H1 (cell line): ENCODE results near the gene SLC6A7. TPM values are rescaled to one million over a fixed set of nuclear protein-coding genes. Genes with fewer than 3 reads are reported as not detected.

Experiments used
- CTCF ChIA-PET: fragments of 300-600 bp; sonication (Branson Sonifier 250); formaldehyde crosslinking; loops from one replicate; lab custom pipeline; 2021; ENCODE audit not compliant: partially characterized antibody; lab: Charles Lee
- POLR2A ChIA-PET: fragments of 300-600 bp; sonication (Branson Sonifier 250); formaldehyde crosslinking; loops from one replicate; lab custom pipeline; 2021; ENCODE audit warnings: inconsistent platforms; ENCODE audit not compliant: partially characterized antibody; lab: Charles Lee
- DNase-seq, 2 experiments: peaks; one replicate each; pipeline versions ENCODE4 v3.0.0 to v3.0.0-alpha.2; 2010 to 2022; ENCODE audit warnings: low spot score in 2 of 2, low read depth in 1 of 2, mixed read lengths in 1 of 2
- FAIRE-seq: peaks from 2 replicates; lab custom pipeline; 2011; peaks lifted over from hg19 to GRCh38; lab: Jason Lieb, UNC
- H2AFZ ChIP-seq: 2 replicates; pipeline ENCODE4 v1.8.1; 2012; ENCODE audit warnings: low read length, inconsistent platforms
- H2AK5ac ChIP-seq: 2 replicates; pipeline ENCODE4 v1.6.1; 2013; ENCODE audit warnings: low read depth, low read length
- H2BK120ac ChIP-seq: replicated peaks from 2 replicates; pipeline ENCODE3; 2013; ENCODE audit warnings: low read depth, low read length, inconsistent platforms
- H2BK12ac ChIP-seq: 2 replicates; pipeline ENCODE4 v1.6.1; 2013; ENCODE audit warnings: low read depth, low read length
- H2BK15ac ChIP-seq: 2 replicates; pipeline ENCODE4 v1.6.1; 2013; ENCODE audit warnings: low read length
- H2BK20ac ChIP-seq: 2 replicates; pipeline ENCODE4 v1.6.1; 2013; ENCODE audit warnings: low read length
- H2BK5ac ChIP-seq: 2 replicates; pipeline ENCODE4 v1.6.1; 2013; ENCODE audit warnings: low read depth, low read length
- H3K14ac ChIP-seq: 2 replicates; pipeline ENCODE4 v1.6.1; 2013; ENCODE audit warnings: inconsistent platforms; ENCODE audit not compliant: insufficient read length
- H3K18ac ChIP-seq: 2 replicates; pipeline ENCODE4 v1.6.1; 2013; ENCODE audit warnings: low read length; ENCODE audit errors: extremely low read depth
- H3K23ac ChIP-seq: 2 replicates; pipeline ENCODE4 v1.6.1; 2013; ENCODE audit warnings: inconsistent platforms; ENCODE audit not compliant: insufficient read length
- H3K23me2 ChIP-seq: 2 replicates; pipeline ENCODE4 v1.6.1; 2013; ENCODE audit warnings: low read depth, low read length
- H3K27ac ChIP-seq: 2 replicates; pipeline ENCODE4 v1.6.1; 2011; ENCODE audit warnings: low read depth, low read length, inconsistent platforms
- H3K27me3 ChIP-seq, 4 experiments: replicated peaks in 1 of 4; 1 replicate in 1 of 4; 2 replicates in 3 of 4; pipeline versions ENCODE4 v1.6.1 to v1.8.1; 2011 to 2013; ENCODE audit warnings: low read length in 3 of 4, mild to moderate bottlenecking in 3 of 4, inconsistent platforms in 2 of 4, mixed read lengths in 2 of 4, moderate library complexity in 1 of 4; ENCODE audit not compliant: control insufficient read depth in 3 of 4, insufficient read depth in 3 of 4; ENCODE audit errors: extremely low read depth in 1 of 4
- H3K36me3 ChIP-seq, 4 experiments: 2 replicates each; pipeline versions ENCODE4 v1.6.1 to v1.8.1; 2011 to 2013; ENCODE audit warnings: mild to moderate bottlenecking in 4 of 4, low read length in 3 of 4, moderate library complexity in 2 of 4, control low read depth in 1 of 4, inconsistent platforms in 1 of 4; ENCODE audit not compliant: insufficient read depth in 4 of 4, control insufficient read depth in 2 of 4
- H3K4ac ChIP-seq: replicated peaks from 2 replicates; pipeline ENCODE3; 2013; ENCODE audit warnings: low read length, low read depth, mixed read lengths, inconsistent platforms; ENCODE audit not compliant: insufficient read length
- H3K4me1 ChIP-seq, 4 experiments: replicated peaks in 1 of 4; 1 replicate in 1 of 4; 2 replicates in 3 of 4; pipeline versions ENCODE4 v1.6.1 to v1.8.1; 2011 to 2013; ENCODE audit warnings: low read length in 3 of 4, inconsistent platforms in 2 of 4, mixed read lengths in 1 of 4; ENCODE audit not compliant: insufficient read depth in 4 of 4, control insufficient read depth in 3 of 4
- H3K4me2 ChIP-seq, 2 experiments: 2 replicates each; pipeline versions ENCODE4 v1.6.1 to v1.8.1; 2011 to 2013; ENCODE audit warnings: low read depth in 2 of 2, low read length in 2 of 2, control low read depth in 1 of 2, inconsistent platforms in 1 of 2, mild to moderate bottlenecking in 1 of 2; ENCODE audit not compliant: insufficient read depth in 1 of 2
- H3K4me3 ChIP-seq, 4 experiments: fragments of 200-600, 300-600 bp in 1 of 4; sonication (generic), shearing (Covaris generic), sonication (Bioruptor Twin) in 1 of 4; 2 replicates each; pipeline versions ENCODE4 v1.5.1 to v1.8.1; 2011 to 2016; ENCODE audit warnings: low read length in 4 of 4, low read depth in 3 of 4, control low read depth in 2 of 4, inconsistent platforms in 2 of 4, mild to moderate bottlenecking in 2 of 4, mixed read lengths in 1 of 4, moderate library complexity in 1 of 4; ENCODE audit not compliant: insufficient read depth in 2 of 4; ENCODE audit errors: extremely low read depth in 1 of 4
- H3K56ac ChIP-seq: replicated peaks from 2 replicates; pipeline ENCODE3; 2013; ENCODE audit warnings: low read depth, mild to moderate bottlenecking, mixed read lengths, low read length, inconsistent platforms; ENCODE audit not compliant: insufficient read length
- H3K79me1 ChIP-seq: 2 replicates; pipeline ENCODE4 v1.6.1; 2013; ENCODE audit warnings: low read depth, low read length, control low read depth
- H3K79me2 ChIP-seq, 2 experiments: 2 replicates each; pipeline versions ENCODE4 v1.6.1 to v1.8.1; 2012 to 2013; ENCODE audit warnings: low read length in 2 of 2, mild to moderate bottlenecking in 2 of 2, inconsistent platforms in 1 of 2; ENCODE audit not compliant: insufficient read depth in 2 of 2, control insufficient read depth in 1 of 2
- H3K9ac ChIP-seq, 4 experiments: replicated peaks in 1 of 4; 1 replicate in 1 of 4; 2 replicates in 3 of 4; pipeline versions ENCODE4 v1.6.1 to v1.8.1; 2011 to 2013; ENCODE audit warnings: low read depth in 3 of 4, low read length in 3 of 4, control low read depth in 2 of 4, mild to moderate bottlenecking in 2 of 4, moderate library complexity in 2 of 4, inconsistent platforms in 1 of 4; ENCODE audit errors: extremely low read depth in 1 of 4
- H3K9me3 ChIP-seq, 2 experiments: 2 replicates each; pipeline versions ENCODE4 v1.6.1 to v1.8.1; 2012 to 2013; ENCODE audit warnings: mild to moderate bottlenecking in 2 of 2, moderate library complexity in 2 of 2, control low read depth in 1 of 2, inconsistent platforms in 1 of 2, low read depth in 1 of 2, low read length in 1 of 2, mixed read lengths in 1 of 2; ENCODE audit not compliant: insufficient read depth in 2 of 2
- H4K20me1 ChIP-seq, 2 experiments: replicated peaks in 1 of 2; 2 replicates each; pipeline versions ENCODE3 to v1.8.1; 2011 to 2013; ENCODE audit warnings: inconsistent platforms in 2 of 2, low read length in 2 of 2, mild to moderate bottlenecking in 1 of 2; ENCODE audit not compliant: insufficient read depth in 2 of 2, control insufficient read depth in 1 of 2
- H4K5ac ChIP-seq: 2 replicates; pipeline ENCODE4 v1.6.1; 2013; ENCODE audit warnings: low read length, low read depth, mixed read lengths, inconsistent platforms; ENCODE audit not compliant: insufficient read length
- H4K8ac ChIP-seq: 2 replicates; pipeline ENCODE4 v1.8.0; 2013; ENCODE audit warnings: mild to moderate bottlenecking, moderate library complexity, low read length, inconsistent platforms; ENCODE audit not compliant: insufficient read depth; ENCODE audit errors: extremely low read depth
- H4K91ac ChIP-seq: replicated peaks from 2 replicates; pipeline ENCODE3; 2013; ENCODE audit warnings: low read length, mixed read lengths, inconsistent platforms; ENCODE audit not compliant: insufficient read length
- CTBP2 ChIP-seq: IDR thresholded peaks from 2 replicates; pipeline ENCODE4 v1.7.0; 2011; ENCODE audit warnings: borderline replicate concordance, mild to moderate bottlenecking, moderate library complexity, mixed read lengths, low read length; ENCODE audit not compliant: insufficient read depth, insufficient read length
- USF2 ChIP-seq: IDR thresholded peaks from 2 replicates; pipeline ENCODE4 v1.6.1; 2011; ENCODE audit warnings: low read length, improper control_type of control experiment
- WGBS, 2 experiments: shearing (Covaris generic) in 1 of 2; methylation state at CpG; one replicate each; pipeline versions ENCODE4 v1.1.6 to v1.1.7; 2013 to 2015; ENCODE audit warnings: low lambda C conversion rate in 2 of 2, mixed read lengths in 2 of 2, inconsistent platforms in 1 of 2, low coverage in 1 of 2, missing lambda C conversion rate in 1 of 2; ENCODE audit not compliant: insufficient replicate concordance in 2 of 2, insufficient coverage in 1 of 2, insufficient read length in 1 of 2; ENCODE audit errors: extremely low coverage in 1 of 2, missing lambda C conversion rate in 1 of 2; 5-methylcytosine and 5-hydroxymethylcytosine counted together
- polyA plus RNA-seq, 7 experiments: library from polyadenylated mRNA; depleted of rRNA in 3 of 7; stranded (reverse) in 5 of 7; unstranded in 2 of 7; fragments of >200 nt in 5 of 7; fragments of 200-250 nt in 2 of 7; gene quantifications; 1 replicate in 5 of 7; 2 replicates in 1 of 7; 4 replicates in 1 of 7; pipeline versions ENCODE4 v1.2.1 to v1.2.3, GENCODE V29; 2011 to 2013; ENCODE audit warnings: missing spikeins in 2 of 7, mixed read lengths in 2 of 7
- total RNA-seq: library from RNA; stranded (reverse); fragmentation: NEBNext Ultra II Directional; extraction: Animal tissue kit (Norgen Biotek cat#: 25700); gene quantifications from 2 replicates; pipeline ENCODE4 v1.2.1, GENCODE V29; 2021

The SLC6A7 gene
- total and polyA plus RNA-seq, 2 of the 8 experiments (the other 6 are each of a cell fraction or from before 2014, with no cell fraction given) = 0.07 to 0.12 TPM

DNA sequence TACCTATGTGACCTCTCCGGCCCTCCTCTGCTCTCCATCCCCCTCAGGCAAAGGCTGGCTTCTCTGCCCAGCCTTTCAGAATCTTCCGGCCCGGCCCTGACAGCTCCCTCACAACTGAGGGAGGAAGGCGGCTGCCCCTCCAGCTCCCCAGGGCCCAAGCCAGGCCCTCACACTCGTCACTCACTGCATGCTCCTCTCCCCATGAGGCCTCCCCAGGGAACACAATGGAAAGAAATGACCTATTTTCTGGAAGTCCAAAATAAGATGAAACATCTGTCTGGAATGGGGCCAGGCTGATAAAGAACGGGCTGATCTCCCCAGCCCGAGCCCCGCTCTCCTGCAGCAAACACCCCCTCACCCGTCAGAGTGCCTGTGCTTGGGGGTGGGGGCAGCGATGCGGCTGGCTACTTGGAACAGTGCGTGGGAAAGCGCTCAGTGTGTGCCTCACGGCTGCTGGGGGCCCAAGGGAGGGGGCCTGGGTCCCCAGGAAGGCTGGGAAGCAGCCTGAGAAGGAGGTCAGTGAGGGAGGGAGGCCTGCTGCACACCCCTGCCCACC is 45.5 kb upstream of the SLC6A7 start:
- H2BK12ac ChIP-seq = peak overlapping the region; percentile 50; the same call in 1 of the 2 replicates
- H3K27me3 ChIP-seq = no peaks in the 10 kb centered on the region; a peak in 1 of 7 replicates
- no peaks in the 10 kb centered on the region for H3K36me3 ChIP-seq
- H2BK15ac ChIP-seq = 0 out of 2 replicates have a peak overlapping the region, but pooled peaks have one; percentile 16
- H3K27ac ChIP-seq = no peak overlapping the region
- peak overlapping the region; percentile 61 for H4K91ac ChIP-seq
- peak overlapping the region; percentile 19; the same call in 1 of the 2 replicates for H3K18ac ChIP-seq
- TF ChIP-seq CTBP2 = peak; percentile 45
- no peak for TF ChIP-seq USF2
- TF ChIP-seq, all 59 proteins: peak for 1
- no peaks in the 10 kb centered on the region for H3K79me2 ChIP-seq
- H4K20me1 ChIP-seq = no peaks in the 10 kb centered on the region
- DNase-seq (no peak), FAIRE-seq (no peak)
- no peak overlapping the region for H3K4me3 ChIP-seq
- H3K14ac ChIP-seq = no peak overlapping the region
- H4K5ac ChIP-seq = no peak overlapping the region
- no peak overlapping the region for H2BK20ac ChIP-seq
- no peaks in the 10 kb centered on the region for H3K9me3 ChIP-seq
- ChIA-PET POLR2A (interaction anchor here (1.3 to 1.7 kb wide), 2 partner anchors 12 to 13 kb away, joined by 3 to 6 read pairs; partner anchors contain the start of gene PDGFRB), CTCF (interaction anchor here (1.1 to 13.1 kb wide), 11 partner anchors 9 to 112 kb away, joined by 3 to 188 read pairs (median 5); partner anchors contain the start of gene PDGFRB)
- H3K56ac ChIP-seq = no peak overlapping the region
- peak overlapping the region; percentile 78; the same call in 1 of the 2 replicates for H2BK5ac ChIP-seq
- H4K8ac ChIP-seq = no peak overlapping the region
- H3K4me1 ChIP-seq = peaks cover under 1 to 16% (median 9%) of the 10 kb centered on the region in 4 experiments
- no peak overlapping the region for H2AK5ac ChIP-seq
- H2AFZ ChIP-seq = no peak overlapping the region
- H2BK120ac ChIP-seq = no peak overlapping the region
- no peaks in the 10 kb centered on the region; the same call in 1 of the 2 replicates for H3K79me1 ChIP-seq
- no peak overlapping the region for H3K9ac ChIP-seq
- no peaks in the 10 kb centered on the region for H3K23me2 ChIP-seq
- H3K4ac ChIP-seq = no peak overlapping the region
- H3K23ac ChIP-seq = no peak overlapping the region
- peak overlapping the region in 1 of 2 experiments; percentile 35; a peak in 1 of 4 replicates for H3K4me2 ChIP-seq
- 63% methylated on average over 6 of the region's 14 CpGs; no CpG with 5 or more reads in 1 of the 2 experiments for WGBS, 2 experiments
